CD4-positive, alpha-beta T cell (primary cell): Measurements from ENCODE around the gene CCSER2. TPM values are rescaled to one million over a fixed set of nuclear protein-coding genes. Genes with fewer than 3 reads are reported as not detected.

Source experiments
- ATAC-seq: fragments of 200-7000 bp; cut with Tn5 transposase; one replicate; pipeline ENCODE4 v1.10.0; 2022; ENCODE audit warnings: mild to moderate bottlenecking; ENCODE audit not compliant: poor library complexity
- CTCF ChIA-PET: fragments of 350-600 bp; sonication (Branson Sonifier 250); formaldehyde crosslinking; loops from one replicate; lab custom pipeline; 2021; ENCODE audit warnings: antibody characterized with exemption, inconsistent platforms; lab: Charles Lee
- POLR2A ChIA-PET: fragments of 350-600 bp; sonication (Branson Sonifier 250); formaldehyde crosslinking; loops from one replicate; lab custom pipeline; 2021; ENCODE audit warnings: antibody characterized with exemption, inconsistent platforms; lab: Charles Lee
- DNase-seq, 14 experiments: peaks; one replicate each; pipeline ENCODE4 v3.0.0-alpha.2; 2013 to 2020; ENCODE audit warnings: mixed read lengths in 2 of 14
- H3K27ac ChIP-seq, 2 donors: one replicate each; pipeline versions ENCODE4 v1.5.1 to v1.7.0; 2013; ENCODE audit warnings: low read length in 2 of 2, low read depth in 1 of 2, mild to moderate bottlenecking in 1 of 2
- H3K27me3 ChIP-seq, 2 experiments: 1 replicate in 1 of 2; 2 replicates in 1 of 2; pipeline versions ENCODE4 v1.6.1 to v1.7.0; 2013; ENCODE audit warnings: low read length in 2 of 2, control low read depth in 1 of 2, mild to moderate bottlenecking in 1 of 2, moderate library complexity in 1 of 2; ENCODE audit not compliant: insufficient read depth in 2 of 2, control insufficient read depth in 1 of 2
- H3K36me3 ChIP-seq: one replicate; pipeline ENCODE4 v1.6.1; 2013; ENCODE audit warnings: low read length, control low read depth; ENCODE audit not compliant: insufficient read depth
- H3K4me1 ChIP-seq: one replicate; pipeline ENCODE4 v1.6.1; 2013; ENCODE audit warnings: low read length, control low read depth; ENCODE audit not compliant: insufficient read depth
- H3K4me3 ChIP-seq: one replicate; pipeline ENCODE4 v1.5.1; 2013; ENCODE audit warnings: mild to moderate bottlenecking, low read length, moderate library complexity
- H3K9me3 ChIP-seq, 2 experiments: 1 replicate in 1 of 2; 2 replicates in 1 of 2; pipeline versions ENCODE4 v1.6.1 to v1.7.0; 2013; ENCODE audit warnings: low read length in 2 of 2, mild to moderate bottlenecking in 2 of 2, control low read depth in 1 of 2, moderate library complexity in 1 of 2; ENCODE audit not compliant: control insufficient read depth in 1 of 2, insufficient read depth in 1 of 2
- H3K27ac Mint-ChIP-seq: one replicate; pipeline ENCODE4 v1.8.0; 2020; ENCODE audit warnings: mixed read lengths
- H3K27me3 Mint-ChIP-seq: one replicate; pipeline ENCODE4 v1.8.0; 2021; ENCODE audit warnings: mixed read lengths
- H3K36me3 Mint-ChIP-seq: one replicate; pipeline ENCODE4 v1.8.0; 2021; ENCODE audit warnings: low read depth, mixed read lengths
- H3K4me1 Mint-ChIP-seq: one replicate; pipeline ENCODE4 v1.8.0; 2021; ENCODE audit warnings: low read depth, mixed read lengths
- H3K4me3 Mint-ChIP-seq: one replicate; pipeline ENCODE4 v1.8.0; 2020; ENCODE audit warnings: mild to moderate bottlenecking, mixed read lengths
- H3K9me3 Mint-ChIP-seq: one replicate; pipeline ENCODE4 v1.8.0; 2020; ENCODE audit warnings: mixed read lengths
- intact Hi-C, 2 experiments: fragments of 100-400 bp; cut with DNase I in 1 of 2; cut with micrococcal nuclease in 1 of 2; formaldehyde crosslinking; loops; one replicate each; pipeline versions ENCODE4 v1.15.1 to v1.9.0; 2023 to 2025; cut with DNase I, micrococcal nuclease
- total RNA-seq, 174 experiments: library from RNA in 2 of 174; stranded (reverse) in 2 of 174; gene quantifications; one replicate each; pipeline ENCODE4 v1.2.3 and lab custom pipeline; 2021 to 2026
- TF ChIP-seq, protein P1 (sequence below): fragments of 200-600 bp; IDR thresholded peaks from one replicate; pipeline ENCODE4 v1.8.0; 2022; ENCODE audit warnings: antibody characterized with exemption, mild to moderate bottlenecking

CCSER2 gene
- total RNA-seq, 2 experiments from 2014 or later, result 134 to 148 TPM

DNA sequence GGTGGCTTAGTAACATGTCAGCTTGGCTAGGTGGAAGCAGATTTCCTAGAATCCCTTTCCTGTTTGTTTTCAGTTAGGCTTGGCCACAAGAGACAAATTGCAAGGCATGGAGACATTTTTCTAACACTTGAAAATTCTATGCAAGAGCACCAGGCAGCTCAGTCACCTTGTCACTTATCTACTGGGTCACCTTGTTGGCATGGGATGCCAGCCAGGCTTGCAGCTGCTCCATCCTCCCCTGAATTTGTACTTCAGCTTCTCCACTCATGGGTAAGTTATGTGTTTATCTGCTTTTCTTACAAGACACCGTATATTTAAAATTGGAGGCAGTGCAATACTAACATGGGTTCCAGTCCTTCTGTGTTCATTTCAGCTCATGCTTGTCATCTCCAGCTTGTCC, 40.2 kb upstream of the CCSER2 start:
- DNase-seq, result no peak
- Histone ChIP-seq H3K9me3 (no peaks in the 10 kb centered on the region), H3K27ac (no peak overlapping the region), H3K4me1 (no peaks in the 10 kb centered on the region), H3K36me3 (no peaks in the 10 kb centered on the region), H3K27me3 (no peaks in the 10 kb centered on the region), H3K4me3 (no peak overlapping the region)
- Mint-ChIP-seq H3K4me3 (no peak overlapping the region), H3K27ac (no peak overlapping the region), H3K4me1 (no peaks in the 10 kb centered on the region), H3K27me3 (no peaks in the 10 kb centered on the region), H3K9me3 (no peaks in the 10 kb centered on the region), H3K36me3 (no peaks in the 10 kb centered on the region)
- no peak for ATAC-seq
- TF ChIP-seq, protein P1, sequence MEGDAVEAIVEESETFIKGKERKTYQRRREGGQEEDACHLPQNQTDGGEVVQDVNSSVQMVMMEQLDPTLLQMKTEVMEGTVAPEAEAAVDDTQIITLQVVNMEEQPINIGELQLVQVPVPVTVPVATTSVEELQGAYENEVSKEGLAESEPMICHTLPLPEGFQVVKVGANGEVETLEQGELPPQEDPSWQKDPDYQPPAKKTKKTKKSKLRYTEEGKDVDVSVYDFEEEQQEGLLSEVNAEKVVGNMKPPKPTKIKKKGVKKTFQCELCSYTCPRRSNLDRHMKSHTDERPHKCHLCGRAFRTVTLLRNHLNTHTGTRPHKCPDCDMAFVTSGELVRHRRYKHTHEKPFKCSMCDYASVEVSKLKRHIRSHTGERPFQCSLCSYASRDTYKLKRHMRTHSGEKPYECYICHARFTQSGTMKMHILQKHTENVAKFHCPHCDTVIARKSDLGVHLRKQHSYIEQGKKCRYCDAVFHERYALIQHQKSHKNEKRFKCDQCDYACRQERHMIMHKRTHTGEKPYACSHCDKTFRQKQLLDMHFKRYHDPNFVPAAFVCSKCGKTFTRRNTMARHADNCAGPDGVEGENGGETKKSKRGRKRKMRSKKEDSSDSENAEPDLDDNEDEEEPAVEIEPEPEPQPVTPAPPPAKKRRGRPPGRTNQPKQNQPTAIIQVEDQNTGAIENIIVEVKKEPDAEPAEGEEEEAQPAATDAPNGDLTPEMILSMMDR, result no peak
- intact Hi-C loops, result no loop called here
- ChIA-PET CTCF (no interaction called here), POLR2A (no interaction called here)

DNA sequence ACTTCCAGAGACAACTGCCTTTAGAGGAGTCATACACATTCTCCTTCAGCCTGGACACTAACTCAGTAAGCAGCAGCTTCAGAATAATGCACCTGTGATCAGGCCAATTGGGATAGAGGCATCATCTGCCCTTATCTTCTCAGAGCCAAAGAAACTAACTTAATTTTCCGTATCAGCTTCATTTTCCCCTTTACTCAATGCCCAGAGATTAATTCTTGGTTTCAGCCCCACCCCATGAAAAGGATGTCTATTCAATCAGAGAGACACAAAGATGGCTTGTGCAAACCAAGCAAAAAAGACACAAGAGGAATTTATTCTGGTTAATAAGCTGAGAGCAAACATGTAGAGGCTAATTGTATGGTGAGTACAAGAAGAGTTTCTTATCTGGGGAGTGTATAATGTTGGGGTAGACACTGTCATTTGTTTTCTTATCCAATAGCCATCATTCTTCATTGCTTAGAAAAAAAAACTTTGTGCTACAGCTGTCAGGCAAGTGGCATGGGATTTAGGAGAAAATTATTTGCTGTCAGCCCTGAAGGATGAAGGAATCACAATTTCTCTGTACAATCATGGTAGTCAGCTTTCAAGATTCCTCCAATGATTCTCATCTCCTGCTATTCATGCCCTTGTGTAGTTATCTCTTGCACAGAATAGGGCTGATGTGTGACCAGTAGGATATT, 38.7 kb upstream of the CCSER2 start:
- DNase-seq, result no peak
- Histone ChIP-seq H3K9me3 (no peaks in the 10 kb centered on the region), H3K36me3 (no peaks in the 10 kb centered on the region), H3K27ac (no peak overlapping the region), H3K27me3 (no peaks in the 10 kb centered on the region), H3K4me1 (no peaks in the 10 kb centered on the region), H3K4me3 (no peak overlapping the region)
- Mint-ChIP-seq H3K36me3 (no peaks in the 10 kb centered on the region), H3K4me3 (no peak overlapping the region), H3K27me3 (no peaks in the 10 kb centered on the region), H3K27ac (no peak overlapping the region), H3K4me1 (peaks cover 7% of the 10 kb centered on the region), H3K9me3 (no peaks in the 10 kb centered on the region)
- intact Hi-C loops, result no loop called here
- TF ChIP-seq, protein P1, result no peak
- ATAC-seq, result no peak
- POLR2A ChIA-PET, result no interaction called here
- CTCF ChIA-PET, result no interaction called here

DNA sequence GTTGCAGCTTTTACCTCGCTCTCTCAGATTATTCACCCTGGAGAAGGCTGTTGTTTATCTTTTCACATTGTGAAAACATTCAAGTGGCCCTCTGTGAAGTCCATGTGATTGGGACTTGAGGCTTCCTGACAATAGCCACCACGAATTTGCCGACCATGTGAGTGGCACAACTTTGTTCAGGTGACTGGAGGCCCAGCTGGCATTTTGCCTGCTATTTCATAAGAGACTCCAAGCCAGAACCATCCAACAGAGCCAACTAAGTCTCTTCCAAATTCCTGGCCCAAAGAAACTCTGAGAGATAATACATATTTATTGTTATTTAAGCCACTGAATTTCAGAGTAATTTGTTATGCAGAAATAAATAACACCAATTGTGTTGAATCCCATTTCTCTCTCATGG, 38.2 kb upstream of the CCSER2 start:
- no peaks in the 10 kb centered on the region for H3K4me1 ChIP-seq
- DNase-seq, result no peak
- no peak overlapping the region for H3K4me3 ChIP-seq
- POLR2A ChIA-PET, result no interaction called here
- intact Hi-C loops, result no loop called here
- H3K36me3 ChIP-seq, result no peaks in the 10 kb centered on the region
- H3K4me3 Mint-ChIP-seq, result no peak overlapping the region
- H3K9me3 ChIP-seq, result no peaks in the 10 kb centered on the region
- no peak overlapping the region for H3K27ac ChIP-seq
- no peak for ATAC-seq
- TF ChIP-seq, protein P1, result no peak
- no peaks in the 10 kb centered on the region for H3K27me3 Mint-ChIP-seq
- no peaks in the 10 kb centered on the region for H3K27me3 ChIP-seq
- CTCF ChIA-PET, result interaction anchor here (1.6 kb wide), 1 partner anchor 44 kb away, joined by 3 read pairs; no protein-coding TSS in a partner anchor
- peaks cover 7% of the 10 kb centered on the region for H3K4me1 Mint-ChIP-seq
- H3K9me3 Mint-ChIP-seq, result no peaks in the 10 kb centered on the region
- H3K27ac Mint-ChIP-seq, result no peak overlapping the region
- H3K36me3 Mint-ChIP-seq, result no peaks in the 10 kb centered on the region
